ENCODE results near the gene KXD1. TPM values are rescaled to one million over a fixed set of nuclear protein-coding genes. Genes with fewer than 3 reads are reported as not detected.
A peak's percentile ranks its signal among the peaks of the same experiment; 100 is the strongest.

KXD1 gene
- total and polyA plus RNA-seq, 10 of the 15 experiments (the other 5 are each of a cell fraction or from before 2014, with no cell fraction given) = 27.5 to 209 (median 129) TPM

DNA sequence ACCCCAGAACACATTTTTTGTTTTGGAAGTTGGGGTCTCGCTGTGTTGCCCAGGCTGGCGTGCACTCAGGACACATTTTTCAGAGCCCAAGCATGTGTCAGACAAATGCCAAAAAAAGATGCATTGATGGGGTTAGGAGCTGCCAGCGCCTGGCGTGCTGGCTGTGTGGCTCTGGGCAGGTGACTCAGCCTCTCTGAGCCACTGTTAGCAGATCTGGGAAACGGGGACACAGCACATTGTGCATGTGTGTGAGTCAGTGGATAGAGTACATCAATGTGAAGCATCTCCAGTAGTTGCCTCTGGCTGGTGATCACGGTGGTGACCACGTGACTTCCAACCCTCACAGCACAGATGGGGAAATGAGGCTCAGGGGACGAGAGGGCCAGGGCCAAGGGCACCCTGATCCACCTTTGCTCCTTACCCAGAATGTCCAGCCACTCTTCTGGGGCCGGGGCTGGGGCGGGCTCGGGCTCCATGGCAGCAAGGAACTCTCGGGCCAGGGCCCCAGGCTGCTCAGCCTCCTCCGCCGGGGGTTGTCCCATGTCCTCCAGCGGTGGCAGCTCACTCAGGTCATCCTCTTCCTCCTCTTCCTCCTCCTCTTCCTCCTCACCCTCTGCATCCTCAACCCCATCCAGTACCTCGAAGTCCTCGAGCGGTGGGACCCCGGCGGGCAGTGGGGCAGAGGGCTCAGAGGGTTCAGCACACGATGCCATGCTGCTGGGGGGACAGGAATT is 16.2 kb upstream of the KXD1 start:
- H3K4me3 ChIP-seq = no peak overlapping the region; the same call in 1 of the 2 replicates
- in situ Hi-C loops (cut with MboI) (no loop called here), intact Hi-C loops (cut with micrococcal nuclease; ENCODE audit: unreplicated experiment) (loop anchor here (5.0 kb wide), 1 partner anchor 46 kb away; the partner anchor contains the start of gene REX1BD)
- H3K4me1 ChIP-seq (ENCODE audit: control insufficient read depth, insufficient read depth, low read length) = peaks cover 10% of the 10 kb centered on the region
- H3K79me2 ChIP-seq (ENCODE audit: control insufficient read depth, insufficient read depth, low read length) = peaks cover 14% of the 10 kb centered on the region
- SMC1A ChIA-PET (ENCODE audit: uncharacterized antibody, unreplicated experiment) = interaction anchor here (1.0 to 1.1 kb wide), 2 partner anchors 17 to 22 kb away, joined by 4 to 5 read pairs; partner anchors contain the start of gene KXD1
- no peak for DNase-seq (ENCODE audit: low read depth, low spot score)
- no peaks in the 10 kb centered on the region for H3K27me3 ChIP-seq (replicated peaks in 1 of 2; ENCODE audit: control insufficient read depth in 2 of 2, insufficient read depth in 2 of 2, low read length in 1 of 2)
- peaks cover 6 to 30% of the 10 kb centered on the region in 2 experiments; a peak in 3 of 4 replicates for H3K36me3 ChIP-seq (ENCODE audit: control insufficient read depth in 2 of 2, insufficient read depth in 2 of 2, low read length in 1 of 2)
- H3K9me3 ChIP-seq (replicated peaks; ENCODE audit: control insufficient read depth, insufficient read depth, low read length) = no peaks in the 10 kb centered on the region
- TF ChIP-seq ZBED1 (IDR thresholded peaks at IDR 0.05; ENCODE audit: borderline replicate concordance) (no peak), STAT1 (conservative IDR thresholded peaks at IDR 0.05) (no peak), ATF7 (IDR thresholded peaks at IDR 0.05; ENCODE audit: low read depth) (no peak), NFIC (IDR thresholded peaks at IDR 0.05; ENCODE audit: low read depth, low read length) (no peak), POLR2A (IDR thresholded peaks at IDR 0.05; ENCODE audit: low read depth, low read length) (no peak), ZNF207 (IDR thresholded peaks at IDR 0.05; ENCODE audit: borderline replicate concordance) (no peak)
- H3K9ac ChIP-seq (ENCODE audit: control insufficient read depth, insufficient read depth, low read length) = peak overlapping the region; percentile 84
- peak overlapping the region; percentile 98 for H3K4me2 ChIP-seq (ENCODE audit: control insufficient read depth, insufficient read depth)
- ATAC-seq = no peak
- BruUV-seq (replicated peaks) = no TSS peak
- FAIRE-seq = no peak
- CTCF ChIA-PET = interaction anchor here (1.4 kb wide), 1 partner anchor 21 kb away, joined by 6 read pairs; no protein-coding TSS in a partner anchor
- RAD21 ChIA-PET (ENCODE audit: unreplicated experiment) = interaction anchor here (1.2 kb wide), 1 partner anchor 16 kb away, joined by 4 read pairs; the partner anchor contains the start of gene KXD1
- POLR2A ChIA-PET = interaction anchor here (1.0 to 1.8 kb wide), 5 partner anchors 18 to 30 kb away, joined by 4 to 6 read pairs (median 6); partner anchors contain the start of genes ELL and UBA52
- H4K20me1 ChIP-seq (ENCODE audit: control insufficient read depth, insufficient read depth) = no peaks in the 10 kb centered on the region
- WGBS (ENCODE audit: insufficient coverage, insufficient replicate concordance, low lambda C conversion rate, missing lambda C conversion rate) = 95% methylated on average over 21 of the region's 21 CpGs
- H3K27ac ChIP-seq (ENCODE audit: control insufficient read depth, insufficient read depth) = no peak overlapping the region; the same call in 1 of the 2 replicates
- no peak overlapping the region for H2AFZ ChIP-seq (ENCODE audit: control insufficient read depth, low read depth, low read length)
